GM21381 (cell line): ENCODE data around the gene HDAC10.

Experiments
- ATAC-seq: cut with Tn5 transposase; IDR thresholded peaks from one replicate; pipeline ENCODE4 v1.9.1; 2021; ENCODE audit warnings: mild to moderate bottlenecking, moderate library complexity; ENCODE audit not compliant: unreplicated experiment

The HDAC10 gene

GRCh38 chr22:50271519-50271970, 20.5 kb upstream of the HDAC10 start:
- ATAC-seq = no peak

GRCh38 chr22:50270666-50271394, 19.8 kb upstream of the HDAC10 start:
- no peak for ATAC-seq

- peak; percentile 43 for ATAC-seq
These were observed 19.1 kb upstream of the HDAC10 start, which contains the start of gene MAPK11 for GRCh38 chr22:50269970-50270665. Gene MAPK11 (minus strand): TSS chr22:50270380. CDS start chr22:50270292, 88 bp downstream.

GRCh38 chr22:50269573-50269969, 18.5 kb upstream of the HDAC10 start:
- ATAC-seq = no peak

GRCh38 chr22:50268655-50269113, 17.6 kb upstream of the HDAC10 start:
- no peak for ATAC-seq

GRCh38 chr22:50267591-50268390, 16.7 kb upstream of the HDAC10 start:
- ATAC-seq = no peak

GRCh38 chr22:50266994-50267393, 15.9 kb upstream of the HDAC10 start:
- ATAC-seq = no peak

- ATAC-seq = no peak
These were observed 14.0 kb upstream of the HDAC10 start for GRCh38 chr22:50264946-50265669.

GRCh38 chr22:50264104-50264745, 13.2 kb upstream of the HDAC10 start:
- ATAC-seq = no peak

GRCh38 chr22:50262973-50263617, 12.0 kb upstream of the HDAC10 start:
- ATAC-seq = no peak

- ATAC-seq = no peak
These were observed 11.4 kb upstream of the HDAC10 start for GRCh38 chr22:50262460-50262911.

GRCh38 chr22:50261615-50262459, 10.8 kb upstream of the HDAC10 start, which contains the start of gene MAPK12:
Gene MAPK12 (minus strand): TSS chr22:50261683. CDS start chr22:50261509, 174 bp downstream.
- ATAC-seq = peak; percentile 48

- ATAC-seq = peak; percentile 27
These were observed 9.9 kb upstream of the HDAC10 start for GRCh38 chr22:50260801-50261614.

GRCh38 chr22:50260434-50260800, 9.4 kb upstream of the HDAC10 start:
- ATAC-seq = no peak

- no peak for ATAC-seq
These were observed 8.2 kb upstream of the HDAC10 start for GRCh38 chr22:50259302-50259701.

- ATAC-seq = no peak
These were observed 7.6 kb upstream of the HDAC10 start for GRCh38 chr22:50258361-50259292.
